Islet of Langerhans (tissue), 1 donor: ENCODE measurements around the gene GABARAP.

Experiments used
- FAIRE-seq: peaks from one replicate; lab custom pipeline; 2011; peaks lifted over from hg19 to GRCh38; lab: Jason Lieb, UNC

GABARAP gene

DNA sequence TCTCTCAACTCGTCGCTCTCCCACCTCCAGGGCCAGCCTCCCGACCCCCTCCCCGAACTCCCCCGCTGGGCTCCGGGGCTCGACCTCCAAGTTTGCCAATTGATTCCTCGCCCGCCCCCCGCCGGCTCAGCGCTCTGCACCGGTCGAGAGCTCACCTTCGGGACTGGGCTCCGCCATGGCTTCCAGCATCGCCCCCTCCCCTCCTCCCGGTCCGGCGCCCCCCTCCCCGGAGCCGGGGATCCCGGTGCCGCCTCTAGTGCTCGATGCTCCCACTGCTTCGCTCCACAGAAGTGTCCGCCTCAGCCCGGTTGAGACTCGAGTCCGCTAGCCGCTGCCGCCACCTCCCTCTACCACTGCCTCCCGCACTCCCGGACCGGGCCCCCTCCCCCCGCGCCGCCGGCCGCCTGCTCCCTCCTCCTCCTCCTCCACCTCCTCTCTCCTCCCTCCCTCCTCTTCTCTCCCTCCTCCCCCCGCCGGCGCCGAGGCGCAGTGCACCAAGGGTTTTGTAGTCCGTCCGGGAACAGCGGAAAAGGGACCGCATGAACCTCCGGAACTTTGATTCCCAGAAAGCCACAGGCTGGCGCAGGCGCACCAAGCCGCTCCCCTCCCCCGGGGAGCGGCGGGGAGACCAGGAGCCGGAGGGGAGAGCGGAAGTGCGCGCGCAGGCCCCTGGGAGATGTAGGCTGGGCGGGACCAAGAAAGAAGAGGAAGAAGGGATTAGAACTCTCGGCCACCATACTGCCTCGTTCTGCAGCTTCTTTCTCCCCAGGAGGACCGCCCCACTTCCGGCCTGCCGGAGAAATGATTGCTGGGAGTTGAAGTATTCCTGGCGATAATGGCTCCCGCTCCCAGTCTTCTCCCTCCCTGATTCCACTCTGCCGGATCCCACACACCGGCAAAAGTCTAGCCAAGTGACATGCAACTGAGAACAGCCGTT is 2.9 kb downstream of the GABARAP start, which contains the start of gene PHF23:
PHF23 (minus strand) TSS at position 367 of the 937 bp plus-strand sequence; CDS start at position 189, 178 bp downstream.
- FAIRE-seq = peak; percentile 84

- no peak for FAIRE-seq
These were observed 3.7 kb downstream of the GABARAP start for GRCh38 chr17:7238420-7239090.

DNA sequence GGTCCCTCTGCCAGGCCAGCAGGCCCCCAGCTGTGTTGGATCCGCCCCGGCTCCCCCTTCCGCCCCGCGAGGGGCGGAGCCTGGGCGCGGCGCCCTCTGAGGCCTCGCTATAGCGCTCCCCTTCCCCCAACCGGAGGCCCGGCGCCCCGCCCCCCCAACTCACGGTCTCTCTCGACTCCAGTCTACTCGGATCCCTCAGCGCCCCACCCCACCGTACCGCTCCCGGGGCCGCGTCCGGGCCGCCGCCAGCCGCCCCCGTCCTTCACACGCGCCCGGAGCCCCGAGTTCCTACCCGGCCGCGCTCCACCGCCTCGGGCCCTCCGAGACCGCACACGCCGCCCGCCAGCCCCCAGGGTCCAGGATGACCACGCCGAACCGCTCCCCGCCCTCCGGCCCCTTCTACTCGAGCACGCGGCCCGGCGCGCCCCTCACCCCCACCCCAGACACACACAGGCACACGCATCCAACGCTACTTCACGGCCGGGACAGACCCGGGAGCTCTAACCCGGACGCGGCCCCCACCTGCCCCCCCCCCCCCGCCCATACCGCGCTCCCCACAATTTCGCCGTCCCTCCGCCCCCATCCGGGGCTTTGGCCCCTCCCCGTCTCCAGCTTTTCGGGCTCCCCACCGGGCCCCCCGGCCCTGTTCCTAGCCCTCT is 4.4 kb downstream of the GABARAP start:
- no peak for FAIRE-seq

DNA sequence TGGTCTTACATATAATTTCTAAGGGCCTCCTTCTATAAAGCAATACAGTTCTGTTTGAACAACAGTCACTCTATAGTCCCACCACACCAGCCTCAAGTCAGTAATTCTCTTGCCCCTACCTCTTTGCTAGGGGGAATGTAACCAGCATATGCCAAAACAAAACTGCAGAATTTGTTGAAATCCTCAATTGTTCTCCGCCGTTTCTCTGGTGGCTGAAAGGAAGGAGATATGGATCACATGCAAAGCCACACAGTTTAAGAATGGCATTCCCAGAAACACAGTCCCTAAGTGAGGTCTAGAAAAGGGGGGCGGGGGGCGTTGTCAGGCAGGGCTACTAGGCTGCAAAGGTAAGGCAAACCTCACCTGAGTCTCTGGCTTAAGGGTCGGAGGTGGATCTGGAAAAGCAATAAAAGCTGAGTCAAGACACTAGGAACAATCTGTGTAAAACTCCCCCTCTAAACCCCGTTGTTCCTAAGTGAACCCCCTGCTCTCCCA is 4.9 kb downstream of the GABARAP start:
- FAIRE-seq = no peak

- FAIRE-seq = no peak
These were observed 5.4 kb downstream of the GABARAP start for GRCh38 chr17:7236808-7237207.

- no peak for FAIRE-seq
These were observed 6.3 kb downstream of the GABARAP start for GRCh38 chr17:7235693-7236665.

DNA sequence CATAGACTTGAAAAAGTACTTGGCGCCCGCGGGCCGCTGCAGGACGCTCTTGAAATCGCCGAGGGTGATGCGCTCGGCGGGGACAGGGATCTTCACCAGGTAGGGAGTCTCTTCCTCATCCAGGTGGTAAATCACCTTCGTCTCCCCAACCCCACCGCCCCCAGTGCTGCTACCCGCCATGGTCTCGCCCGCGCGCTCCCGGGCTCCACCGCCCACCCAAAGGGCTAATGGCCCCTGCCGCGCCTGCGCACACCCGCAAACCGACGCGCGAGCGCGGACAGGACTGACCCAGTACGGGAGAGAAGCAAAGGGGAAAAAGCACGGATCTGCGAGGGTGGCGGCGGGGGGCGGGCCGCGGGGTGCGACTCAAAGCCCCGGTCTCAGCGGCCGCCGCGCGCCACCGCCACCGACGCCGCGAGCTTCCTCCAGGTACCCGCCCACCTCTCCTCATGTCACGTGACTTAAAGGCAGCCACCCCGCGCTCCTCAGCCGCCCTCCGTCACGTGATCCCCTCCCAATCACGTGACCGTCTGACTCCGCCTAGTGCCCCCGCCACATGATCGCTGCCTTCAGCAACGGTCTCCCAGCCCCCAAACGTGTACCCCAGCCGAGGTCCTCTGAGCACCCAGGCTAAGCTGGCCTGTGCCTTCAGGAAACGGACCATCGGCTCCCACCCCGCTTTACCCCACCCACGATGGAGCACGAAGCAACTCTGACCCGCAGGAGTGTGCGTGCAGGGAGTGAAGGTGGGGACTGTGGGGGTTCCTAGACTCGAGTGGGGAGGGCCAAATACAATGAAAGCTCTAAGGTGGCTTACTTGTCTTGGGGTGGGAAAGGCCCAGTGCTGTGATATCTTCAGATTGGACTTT is 7.9 kb downstream of the GABARAP start, which contains the start of gene DVL2:
DVL2 (minus strand) TSS at position 435 of the 869 bp plus-strand sequence; CDS start at position 180, 255 bp downstream.
- no peak for FAIRE-seq

DNA sequence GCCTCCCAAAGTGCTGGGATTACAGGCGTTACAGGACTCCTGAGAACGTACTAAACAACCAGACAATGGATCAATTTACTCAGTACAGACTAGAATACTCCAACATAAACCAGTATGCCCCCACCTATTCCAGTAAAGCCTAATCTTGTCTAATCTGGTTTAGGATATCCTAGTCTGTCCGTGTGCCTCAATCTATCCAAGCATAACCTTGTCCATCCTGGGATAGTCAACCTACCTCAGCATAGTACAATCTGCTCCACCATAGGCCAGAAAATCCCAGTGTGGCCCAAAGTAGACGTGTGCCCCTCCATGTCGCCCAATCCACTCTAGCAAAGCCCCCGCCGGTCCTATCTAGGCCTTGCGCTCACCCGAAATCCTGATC is 8.6 kb downstream of the GABARAP start:
- FAIRE-seq = no peak

DNA sequence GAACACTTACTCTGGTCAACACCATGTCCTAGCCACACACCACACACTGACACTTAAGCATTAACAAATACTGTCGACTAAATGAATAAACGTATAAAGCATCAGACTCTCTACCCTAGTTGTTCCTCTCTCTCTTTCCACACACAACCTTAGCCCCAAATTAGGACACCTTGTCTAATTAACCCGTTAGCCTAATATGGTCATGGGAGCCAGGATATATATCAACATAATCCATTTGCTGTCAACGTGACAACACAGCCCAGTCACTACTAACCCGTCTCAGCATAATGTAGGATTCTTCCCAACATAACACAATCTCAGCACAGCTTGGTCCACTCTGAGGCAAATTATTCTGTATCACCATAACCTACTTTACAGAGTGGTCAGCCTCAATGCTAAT is 10.1 kb downstream of the GABARAP start:
- FAIRE-seq = no peak

GRCh38 chr17:7229504-7229903 is 12.7 kb downstream of the GABARAP start:
- FAIRE-seq = no peak

- no peak for FAIRE-seq
These were observed 13.3 kb downstream of the GABARAP start for GRCh38 chr17:7228920-7229319.

DNA sequence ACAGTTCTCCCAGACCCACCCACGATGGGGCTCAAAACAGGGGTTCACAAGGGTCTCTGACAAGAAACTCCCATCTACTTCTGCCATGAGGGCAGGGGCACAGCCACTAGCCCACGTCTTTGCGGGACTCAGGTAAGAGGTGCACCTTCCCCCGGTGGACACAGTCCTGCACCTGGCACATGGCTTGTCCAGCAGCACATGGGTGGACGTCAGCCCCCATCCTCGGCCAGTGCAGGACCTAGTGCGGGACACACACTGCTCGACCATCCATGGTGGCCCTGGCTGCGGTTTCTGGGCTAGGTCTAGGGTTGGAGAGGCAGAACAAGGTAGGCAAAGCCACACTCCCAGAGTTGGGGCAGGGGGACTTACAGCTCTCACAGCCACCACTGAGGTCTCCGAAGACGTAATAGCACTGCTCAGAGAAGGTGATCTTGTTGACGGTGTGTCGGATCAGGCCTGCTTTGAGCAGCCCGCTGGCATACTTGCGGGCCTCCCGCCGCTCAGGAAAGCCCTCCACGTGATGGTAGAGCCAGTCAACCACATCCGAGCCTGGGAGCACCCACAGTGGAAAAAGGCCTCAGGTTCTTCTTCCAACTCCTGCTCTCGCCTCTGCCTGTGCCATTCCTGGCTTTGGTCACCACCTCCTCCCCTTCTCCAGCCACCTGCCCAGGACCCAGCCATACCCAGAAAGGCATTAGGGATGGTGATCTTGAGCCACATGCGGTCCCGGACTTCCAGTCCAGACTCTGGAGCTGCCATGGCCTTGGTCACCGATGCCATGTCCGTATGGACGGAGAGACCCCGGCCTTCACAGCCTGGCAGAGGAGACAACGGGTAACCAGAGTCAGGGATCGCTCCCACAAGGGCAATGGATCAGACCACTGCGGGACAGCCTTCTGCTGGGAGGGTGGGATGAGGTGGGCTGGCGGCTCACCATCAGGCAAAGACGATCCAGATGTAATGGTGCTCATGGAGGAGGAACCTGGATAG is 15.2 kb downstream of the GABARAP start:
- no peak for FAIRE-seq

DNA sequence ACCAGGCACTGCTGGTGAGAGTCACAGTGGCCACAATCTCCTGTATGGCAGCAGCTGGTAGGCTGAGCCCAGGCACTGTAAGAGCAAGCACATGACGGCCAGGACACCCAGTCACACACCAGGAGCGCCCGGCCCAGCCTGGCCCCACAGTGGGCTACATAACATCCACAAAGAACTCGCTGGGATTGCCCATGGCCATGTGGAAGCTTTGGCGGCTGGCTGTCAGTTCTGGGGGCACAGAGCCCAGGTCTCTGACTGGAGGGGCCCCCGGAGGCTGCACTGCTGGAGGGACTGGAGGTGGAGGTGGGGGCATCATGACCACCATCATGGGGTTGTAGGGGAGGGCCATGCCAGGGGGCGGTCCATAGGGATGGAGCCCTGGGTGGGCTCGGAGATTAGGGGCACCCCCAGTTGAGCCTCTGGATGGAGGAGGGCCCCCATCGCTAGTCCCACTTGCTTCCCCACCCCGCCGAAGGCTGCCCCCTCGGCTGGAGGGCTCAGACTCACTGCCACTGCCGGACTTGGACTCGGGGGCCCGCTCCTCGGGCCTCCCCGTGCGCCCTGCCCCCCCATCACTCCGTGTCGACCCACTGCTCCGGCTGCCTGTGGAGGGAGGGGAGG is 16.4 kb downstream of the GABARAP start:
- no peak for FAIRE-seq

- no peak for FAIRE-seq
These were observed 17.6 kb downstream of the GABARAP start for GRCh38 chr17:7224661-7225111.

DNA sequence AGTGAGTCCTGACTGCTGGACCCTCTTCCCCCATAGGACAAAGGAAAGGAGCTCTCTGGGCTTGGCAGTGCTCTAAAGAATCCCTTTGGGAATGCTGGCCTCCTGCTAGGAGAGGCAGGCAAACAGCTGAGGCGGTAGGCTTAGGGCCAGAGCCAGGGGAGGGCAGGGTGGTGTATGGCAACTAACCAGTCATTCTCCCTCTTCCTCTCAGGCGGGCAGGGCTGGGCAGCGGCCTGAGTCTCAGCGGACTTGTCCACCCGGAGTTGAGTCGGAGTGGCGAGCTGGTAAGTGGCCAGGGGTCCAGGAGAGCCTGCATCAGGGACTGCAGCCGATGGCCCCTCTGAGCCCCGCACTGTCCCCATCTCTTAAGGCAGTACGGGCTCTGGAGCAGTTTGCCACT is 18.1 kb downstream of the GABARAP start:
- FAIRE-seq = no peak

- FAIRE-seq = no peak
These were observed 18.9 kb downstream of the GABARAP start for GRCh38 chr17:7223375-7223774.

GRCh38 chr17:7222972-7223292 is 19.3 kb downstream of the GABARAP start:
- FAIRE-seq = no peak

DNA sequence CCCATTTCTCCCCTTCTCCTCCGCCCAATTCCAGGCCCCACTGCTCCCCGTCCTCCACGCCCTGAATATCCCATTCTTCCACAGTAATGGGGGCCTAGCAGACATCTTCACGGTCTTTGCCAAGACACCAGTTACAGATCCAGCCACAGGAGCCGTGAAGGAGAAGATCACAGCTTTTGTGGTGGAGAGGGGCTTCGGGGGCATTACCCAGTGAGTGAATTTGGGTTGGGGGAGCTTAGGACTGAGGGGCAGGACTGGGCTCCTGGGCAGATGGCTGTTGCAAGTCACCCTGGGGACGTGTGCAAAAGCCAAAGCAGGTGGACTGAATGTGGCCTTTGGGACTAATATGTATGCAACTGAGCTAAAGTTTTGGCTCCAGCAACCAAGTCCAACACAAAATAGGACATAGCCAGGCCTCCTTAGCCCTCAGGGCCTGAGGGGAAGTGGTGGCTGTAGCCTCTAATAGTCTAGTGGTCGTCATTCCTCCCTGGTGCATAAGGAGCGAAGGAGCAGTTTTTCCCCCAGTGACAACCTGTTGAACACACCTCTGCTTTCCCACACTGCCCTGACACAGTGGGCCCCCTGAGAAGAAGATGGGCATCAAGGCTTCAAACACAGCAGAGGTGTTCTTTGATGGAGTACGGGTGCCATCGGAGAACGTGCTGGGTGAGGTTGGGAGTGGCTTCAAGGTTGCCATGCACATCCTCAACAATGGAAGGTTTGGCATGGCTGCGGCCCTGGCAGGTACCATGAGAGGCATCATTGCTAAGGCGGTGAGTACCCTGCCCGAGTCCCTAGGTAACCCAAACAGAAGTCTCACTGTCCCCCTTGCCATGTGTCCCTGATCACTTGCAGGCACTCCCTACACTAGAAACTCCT is 19.9 kb downstream of the GABARAP start:
- no peak for FAIRE-seq
